Spleen (tissue), 11 donors: ENCODE measurements around the gene BCAR3. TPM values are rescaled to one million over a fixed set of nuclear protein-coding genes. Genes with fewer than 3 reads are reported as not detected.

Source experiments
- DNase-seq: peaks from one replicate; pipeline ENCODE4 v3.0.0-alpha.2; 2020
- H3K27ac ChIP-seq, 8 donors: fragments of 200-600 bp; sonication (generic) in 7 of 8; 1 replicate in 4 of 8; 2 replicates in 4 of 8; pipeline versions ENCODE4 v1.5.0 to v1.8.0; 2016 to 2021; ENCODE audit warnings: inconsistent platforms in 4 of 8, mild to moderate bottlenecking in 4 of 8, moderate library complexity in 1 of 8
- H3K27me3 ChIP-seq, 7 donors: fragments of 200-600 bp; sonication (generic) in 6 of 7; replicated peaks in 1 of 7; 1 replicate in 4 of 7; 2 replicates in 3 of 7; pipeline versions ENCODE4 v1.5.0 to v1.8.0; 2016 to 2021; ENCODE audit warnings: inconsistent platforms in 3 of 7, mild to moderate bottlenecking in 1 of 7
- H3K36me3 ChIP-seq, 6 donors: fragments of 200-600 bp; sonication (generic) in 5 of 6; 1 replicate in 4 of 6; 2 replicates in 2 of 6; pipeline versions ENCODE4 v1.5.0 to v1.8.0; 2016 to 2021; ENCODE audit warnings: inconsistent platforms in 2 of 6
- H3K4me1 ChIP-seq, 6 donors: fragments of 200-600 bp; sonication (generic) in 5 of 6; 1 replicate in 3 of 6; 2 replicates in 3 of 6; pipeline versions ENCODE4 v1.5.0 to v1.8.0; 2016 to 2021; ENCODE audit warnings: inconsistent platforms in 3 of 6
- H3K4me3 ChIP-seq, 8 donors: fragments of 200-600 bp; sonication (generic) in 7 of 8; 1 replicate in 4 of 8; 2 replicates in 4 of 8; pipeline versions ENCODE4 v1.5.0 to v1.8.0; 2016 to 2021; ENCODE audit warnings: inconsistent platforms in 4 of 8, mild to moderate bottlenecking in 4 of 8, moderate library complexity in 2 of 8
- H3K9me3 ChIP-seq, 8 donors: fragments of 200-600 bp; sonication (generic) in 7 of 8; 1 replicate in 4 of 8; 2 replicates in 4 of 8; pipeline versions ENCODE4 v1.5.0 to v1.8.0; 2016 to 2021; ENCODE audit warnings: inconsistent platforms in 4 of 8
- CTCF ChIP-seq, 11 experiments: fragments of 200-600 bp in 7 of 11; fragments of 450-650 bp in 4 of 11; sonication (generic) in 4 of 11; IDR thresholded peaks in 8 of 11; conservative IDR thresholded peaks in 3 of 11; 1 replicate in 7 of 11; 2 replicates in 4 of 11; pipeline versions ENCODE4 v1.4.0 to v1.8.0; 2016 to 2021; ENCODE audit warnings: antibody characterized with exemption in 11 of 11, inconsistent platforms in 4 of 11, mild to moderate bottlenecking in 1 of 11
- POLR2A ChIP-seq, 3 donors: fragments of 450-650 bp; IDR thresholded peaks; one replicate each; pipeline ENCODE4 v1.5.1; 2017; ENCODE audit warnings: antibody characterized with exemption in 3 of 3, mild to moderate bottlenecking in 1 of 3
- POLR2AphosphoS5 ChIP-seq, 3 donors: sonication (generic); formaldehyde crosslinking; IDR thresholded peaks; one replicate each; pipeline ENCODE4 v1.5.1; 2017; ENCODE audit warnings: antibody characterized with exemption in 3 of 3
- WGBS, 5 donors: extraction: QIAGEN DNeasy Blood & Tissue Kit in 3 of 5; methylation state at CpG; one replicate each; pipeline versions ENCODE4 v1.1.5 to v1.1.7; 2013 to 2018; 5-methylcytosine and 5-hydroxymethylcytosine counted together
- intact Hi-C: fragments of 100-400 bp; cut with DNase I; formaldehyde crosslinking; loops from one replicate; pipeline ENCODE4 v1.15.0; 2023; ENCODE audit warnings: low total_unique reads
- polyA plus RNA-seq, 3 donors: library from polyadenylated mRNA; stranded (reverse); fragments of 200-250 nt; gene quantifications; one replicate each; pipeline ENCODE4 v1.2.1, GENCODE V29; 2013
- total RNA-seq, 7 donors: library from RNA; depleted of rRNA in 3 of 7; stranded (reverse); fragments of >200 nt in 3 of 7; fragmentation: NEBNext Ultra II Directional in 4 of 7; extraction: Animal tissue kit (Norgen Biotek cat#: 25700) in 4 of 7; gene quantifications; one replicate each; pipeline versions ENCODE4 v1.1.0 to v1.2.1, GENCODE V29; 2016 to 2021
- donor health status: healthy with polysubstance abuse.
- donor health status: DM: no; HTN: no; CAD: no; lungs with moderate emphysema.
- donor health status: DM: no; HTN: no; CAD: no.
- donor health status: Bipolar disorder and iron deficiency.
- donor health status: healthy.
- donor health status: DM: no; HTN: no; CAD: no.
- donor health status: DM: yes; HTN: yes; CAD: no.

Gene BCAR3
- total and polyA plus RNA-seq, 10 donors = 3.5 to 18.0 (median 11.8) TPM

DNA sequence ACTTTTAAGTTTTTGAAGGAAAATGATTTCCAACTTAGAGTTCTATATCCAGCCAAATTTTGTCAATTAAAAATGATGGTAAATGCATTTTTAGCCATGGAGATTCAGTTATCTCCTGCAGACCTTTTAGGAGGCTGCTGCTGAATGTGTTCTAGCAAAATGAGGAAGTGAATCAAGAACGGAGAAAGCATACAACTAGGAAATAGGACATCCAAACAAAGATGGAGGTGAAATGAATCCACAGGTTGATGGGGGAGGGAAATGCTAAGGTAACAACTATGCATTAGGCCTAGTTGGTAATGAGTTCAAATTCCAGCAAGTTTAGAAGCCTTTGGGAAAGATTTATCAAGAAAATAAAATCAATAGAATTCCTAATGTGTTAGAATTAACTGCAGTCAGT lies 153.2 kb downstream of the BCAR3 start:
- Histone ChIP-seq H3K9me3 (no peaks in the 10 kb centered on the region), H3K27me3 (no peaks in the 10 kb centered on the region), H3K27ac (no peak overlapping the region), H3K4me1 (no peaks in the 10 kb centered on the region), H3K4me3 (no peak overlapping the region), H3K36me3 (no peaks in the 10 kb centered on the region)
- no peak for DNase-seq
- intact Hi-C loops = no loop called here
- TF ChIP-seq CTCF (IDR thresholded peaks at IDR 0.05 in 8 of 11, conservative IDR thresholded peaks at IDR 0.05 in 3 of 11) = no peak
- TF ChIP-seq POLR2AphosphoS5 (IDR thresholded peaks at IDR 0.05) = no peak
- no peak for TF ChIP-seq POLR2A (IDR thresholded peaks at IDR 0.05)
- WGBS, 5 donors = 23 to 48% (median 42%) methylated on average over 1 of the region's 1 CpG

- Histone ChIP-seq H3K36me3 (no peaks in the 10 kb centered on the region), H3K27ac (no peak overlapping the region), H3K4me3 (no peak overlapping the region), H3K4me1 (no peaks in the 10 kb centered on the region), H3K9me3 (no peaks in the 10 kb centered on the region), H3K27me3 (no peaks in the 10 kb centered on the region)
- WGBS, 5 donors = 66 to 86% (median 84%) methylated on average over 2 of the region's 2 CpGs
- no peak for DNase-seq
- intact Hi-C loops = no loop called here
- TF ChIP-seq POLR2A (IDR thresholded peaks at IDR 0.05) (no peak), POLR2AphosphoS5 (IDR thresholded peaks at IDR 0.05) (no peak), CTCF (IDR thresholded peaks at IDR 0.05 in 8 of 11, conservative IDR thresholded peaks at IDR 0.05 in 3 of 11) (no peak)
Observed at GRCh38 chr1:93526431-93526830, 155.2 kb downstream of the BCAR3 start.

DNA sequence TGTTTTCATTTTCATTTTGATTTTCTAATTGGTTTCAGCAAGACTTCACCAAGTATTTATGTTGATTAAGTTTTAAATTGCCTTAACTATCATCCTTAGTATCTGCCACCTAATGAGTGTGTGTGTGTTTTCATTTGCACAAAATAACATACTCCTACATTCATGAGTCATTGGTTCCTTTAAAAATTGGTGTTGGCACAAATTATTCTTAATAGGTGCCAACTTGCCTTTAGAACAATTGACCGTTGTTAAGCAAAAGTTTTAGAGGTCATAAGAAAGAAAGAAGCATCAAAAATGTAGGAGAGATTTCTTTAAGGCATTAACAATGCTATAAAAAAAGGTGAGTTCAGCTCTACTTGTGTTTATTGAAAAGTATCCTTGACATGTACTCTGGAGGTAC lies 156.2 kb downstream of the BCAR3 start:
- Histone ChIP-seq H3K4me1 (no peaks in the 10 kb centered on the region), H3K9me3 (no peaks in the 10 kb centered on the region), H3K4me3 (no peak overlapping the region), H3K27ac (no peak overlapping the region), H3K27me3 (no peaks in the 10 kb centered on the region), H3K36me3 (no peaks in the 10 kb centered on the region)
- TF ChIP-seq CTCF (IDR thresholded peaks at IDR 0.05 in 8 of 11, conservative IDR thresholded peaks at IDR 0.05 in 3 of 11) (no peak), POLR2A (IDR thresholded peaks at IDR 0.05) (no peak), POLR2AphosphoS5 (IDR thresholded peaks at IDR 0.05) (no peak)
- intact Hi-C loops = no loop called here
- no peak for DNase-seq
- WGBS, 5 donors = 67 to 84% (median 83%) methylated on average over 1 of the region's 1 CpG

DNA sequence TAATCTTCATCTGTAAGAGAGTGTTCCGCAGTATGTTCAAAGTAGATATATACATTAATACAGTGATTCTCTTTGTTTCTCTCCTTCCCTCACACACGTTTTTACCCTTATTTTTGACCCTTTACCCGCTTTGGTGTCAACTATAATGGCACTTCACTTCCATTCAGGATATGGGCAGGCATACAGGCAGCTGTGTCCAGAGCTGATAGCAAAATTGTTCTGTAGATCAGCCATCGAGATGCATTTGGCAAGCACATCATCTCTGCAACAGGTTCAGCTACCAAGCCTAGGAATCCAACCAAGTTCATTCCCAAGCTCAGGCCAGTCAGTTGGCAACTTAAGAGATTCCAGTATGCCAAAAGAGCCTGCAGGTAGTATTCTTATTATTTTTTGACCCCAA lies 158.9 kb downstream of the BCAR3 start:
- TF ChIP-seq POLR2A (IDR thresholded peaks at IDR 0.05) (no peak), POLR2AphosphoS5 (IDR thresholded peaks at IDR 0.05) (no peak), CTCF (IDR thresholded peaks at IDR 0.05 in 8 of 11, conservative IDR thresholded peaks at IDR 0.05 in 3 of 11) (no peak)
- Histone ChIP-seq H3K4me3 (no peak overlapping the region), H3K27ac (no peak overlapping the region), H3K9me3 (no peaks in the 10 kb centered on the region), H3K27me3 (no peaks in the 10 kb centered on the region), H3K4me1 (no peaks in the 10 kb centered on the region), H3K36me3 (no peaks in the 10 kb centered on the region)
- no peak for DNase-seq
- intact Hi-C loops = no loop called here
- WGBS, 5 donors = 59 to 78% (median 69%) methylated on average over 4 of the region's 4 CpGs
